HepG2 (cell line): ENCODE results near the gene RAB6A. TPM values are rescaled to one million over a fixed set of nuclear protein-coding genes. Genes with fewer than 3 reads are reported as not detected.

Source experiments
- ATAC-seq: fragments of 200-7000 bp; cut with Tn5 transposase; 3 replicates; pipeline ENCODE4 v1.9.1; 2020; ENCODE audit warnings: mild to moderate bottlenecking, moderate library complexity
- BruUV-seq: library from RNA; stranded (reverse); fragments of 400-500 nt; replicated peaks from 2 replicates; lab custom pipeline; 2021; lab: Mats Ljungman, UMichigan
- CTCF ChIA-PET: fragments of 300-600 bp; formaldehyde crosslinking; extraction: SDS; loops from one replicate; lab custom pipeline; 2021; ENCODE audit warnings: low total read pairs, inconsistent platforms, low intra/inter-chr PET ratio; lab: Yijun Ruan, JAX
- POLR2A ChIA-PET: fragments of 350-600 bp; sonication (Branson Sonifier 250); formaldehyde crosslinking; loops from one replicate; lab custom pipeline; 2020; ENCODE audit warnings: antibody characterized with exemption, inconsistent platforms; lab: Yijun Ruan, JAX
- DNase-seq: peaks from one replicate; pipeline ENCODE4 v3.0.0-alpha.2; 2015; ENCODE audit warnings: low spot score
- FAIRE-seq: peaks from 3 replicates; lab custom pipeline; 2011; peaks lifted over from hg19 to GRCh38; lab: Jason Lieb, UNC
- H2AFZ ChIP-seq: one replicate; pipeline ENCODE4 v1.6.1; 2011; ENCODE audit warnings: low read length, inconsistent platforms
- H3K27ac ChIP-seq: fragments of 300-600 bp; 3 replicates; pipeline ENCODE4 v1.8.0; 2011; ENCODE audit warnings: mixed run types, mild to moderate bottlenecking, mixed read lengths, low read length, inconsistent platforms; ENCODE audit not compliant: insufficient read depth; ENCODE audit errors: extremely low read length
- H3K27me3 ChIP-seq, 2 experiments: fragments of 200-600 bp in 1 of 2; 2 replicates in 1 of 2; 3 replicates in 1 of 2; pipeline versions ENCODE4 v1.6.0 to v1.8.0; 2011; ENCODE audit warnings: low read length in 2 of 2, mild to moderate bottlenecking in 2 of 2, moderate library complexity in 2 of 2, inconsistent platforms in 1 of 2; ENCODE audit not compliant: insufficient read depth in 2 of 2, control insufficient read depth in 1 of 2
- H3K36me3 ChIP-seq, 2 experiments: fragments of 200-600 bp in 1 of 2; replicated peaks in 1 of 2; 2 replicates in 1 of 2; 3 replicates in 1 of 2; pipeline versions ENCODE4 v1.5.1 to v1.8.0; 2011; ENCODE audit warnings: low read length in 2 of 2, inconsistent platforms in 1 of 2; ENCODE audit not compliant: insufficient read depth in 2 of 2, control insufficient read depth in 1 of 2
- H3K4me1 ChIP-seq: 2 replicates; pipeline ENCODE4 v1.5.1; 2012; ENCODE audit warnings: low read length, inconsistent platforms; ENCODE audit not compliant: insufficient read depth
- H3K4me2 ChIP-seq: 2 replicates; pipeline ENCODE4 v1.6.0; 2011; ENCODE audit warnings: low read depth, low read length, inconsistent platforms
- H3K4me3 ChIP-seq, 3 experiments: fragments of 200-600 bp in 1 of 3; sonication (generic), shearing (Covaris generic) in 1 of 3; replicated peaks in 1 of 3; 2 replicates each; pipeline ENCODE4 v1.5.1; 2011 to 2016; ENCODE audit warnings: low read length in 3 of 3, inconsistent platforms in 2 of 3, low read depth in 2 of 3, mild to moderate bottlenecking in 2 of 3, control low read depth in 1 of 3, mixed read lengths in 1 of 3; ENCODE audit not compliant: insufficient read depth in 1 of 3
- H3K79me2 ChIP-seq: one replicate; pipeline ENCODE4 v1.6.1; 2011; ENCODE audit warnings: low read length, inconsistent platforms; ENCODE audit not compliant: insufficient read depth
- H3K9ac ChIP-seq: 2 replicates; pipeline ENCODE4 v1.6.0; 2011; ENCODE audit warnings: mild to moderate bottlenecking, low read depth, low read length, inconsistent platforms; ENCODE audit not compliant: insufficient read depth
- H3K9me3 ChIP-seq: 2 replicates; pipeline ENCODE4 v1.5.1; 2012; ENCODE audit warnings: mild to moderate bottlenecking, low read length
- H4K20me1 ChIP-seq: 2 replicates; pipeline ENCODE4 v1.6.0; 2011; ENCODE audit warnings: inconsistent platforms, mild to moderate bottlenecking, low read length, moderate library complexity; ENCODE audit not compliant: insufficient read depth
- CBFB ChIP-seq: sonication (generic); formaldehyde crosslinking; IDR thresholded peaks from 2 replicates; pipeline ENCODE4 v1.4.0; 2020; ENCODE audit warnings: missing genetic modification reagents
- HOXA9 ChIP-seq: sonication (generic); formaldehyde crosslinking; IDR thresholded peaks from 2 replicates; pipeline ENCODE4 v1.8.1; 2022; ENCODE audit warnings: missing genetic modification reagents, mild to moderate bottlenecking, moderate library complexity, borderline replicate concordance
- MAX ChIP-seq: IDR thresholded peaks from 2 replicates; pipeline ENCODE4 v1.6.1; 2012; ENCODE audit warnings: inconsistent platforms
- NFE2 ChIP-seq: sonication (generic); formaldehyde crosslinking; IDR thresholded peaks from 2 replicates; pipeline ENCODE4 v1.4.0; 2020; ENCODE audit warnings: missing genetic modification reagents
- POLR2AphosphoS2 ChIP-seq: IDR thresholded peaks from 2 replicates; pipeline ENCODE4 v1.6.1; 2011; ENCODE audit warnings: low read depth, low read length, improper control_type of control experiment
- SMAD3 ChIP-seq: sonication (generic); formaldehyde crosslinking; IDR thresholded peaks from 2 replicates; pipeline ENCODE4 v1.4.0; 2020; ENCODE audit warnings: missing genetic modification reagents
- SRSF9 ChIP-seq: fragments of 200-400 bp; formaldehyde crosslinking; IDR thresholded peaks from 2 replicates; pipeline ENCODE4 v1.6.1; 2018; ENCODE audit warnings: borderline replicate concordance, mild to moderate bottlenecking, low read depth, low read length; ENCODE audit not compliant: insufficient read depth, poor library complexity, severe bottlenecking
- TSC22D2 ChIP-seq: sonication (generic); formaldehyde crosslinking; IDR thresholded peaks from 2 replicates; pipeline ENCODE4 v1.5.1; 2020; ENCODE audit warnings: missing genetic modification reagents, mild to moderate bottlenecking, borderline replicate concordance
- ZBTB20 ChIP-seq: sonication (generic); formaldehyde crosslinking; IDR thresholded peaks from 2 replicates; pipeline ENCODE4 v1.8.1; 2023; ENCODE audit warnings: missing genetic modification reagents, low read depth, mild to moderate bottlenecking, borderline replicate concordance
- ZBTB3 ChIP-seq: sonication (generic); formaldehyde crosslinking; IDR thresholded peaks from 2 replicates; pipeline ENCODE4 v1.4.0; 2020; ENCODE audit warnings: low read depth, mild to moderate bottlenecking, moderate library complexity, missing genetic modification reagents, borderline replicate concordance
- ZNF503 ChIP-seq: sonication (generic); formaldehyde crosslinking; IDR thresholded peaks from 2 replicates; pipeline ENCODE4 v1.4.0; 2020; ENCODE audit warnings: missing genetic modification reagents
- WGBS: methylation state at CpG from one replicate; pipeline ENCODE4 v1.1.6; 2017; ENCODE audit warnings: low lambda C conversion rate; 5-methylcytosine and 5-hydroxymethylcytosine counted together
- in situ Hi-C: cut with HindIII; loops from 2 replicates; pipeline ENCODE4 v1.10.0; 2017; ENCODE audit warnings: low pct_unique_long_range_greater_than_20kb; ENCODE audit not compliant: extremely low pct_ligation_motif_present
- intact Hi-C: fragments of 100-400 bp; cut with micrococcal nuclease; formaldehyde crosslinking; loops from one replicate; pipeline ENCODE4 v1.10.0; 2022; ENCODE audit not compliant: unreplicated experiment
- polyA plus RNA-seq, 8 experiments: library from polyadenylated mRNA; depleted of rRNA in 3 of 8; stranded (reverse) in 7 of 8; unstranded in 1 of 8; fragments of >200 nt; fragmentation: Illumina TruSeq in 4 of 8; extraction: Trizol in 4 of 8; gene quantifications; 2 replicates each; pipeline versions ENCODE4 v1.2.1 to v1.2.3, GENCODE V29; 2011 to 2016; ENCODE audit warnings: low read depth in 4 of 8, missing spikeins in 1 of 8, mixed read lengths in 1 of 8; ENCODE audit not compliant: insufficient read depth in 1 of 8
- total RNA-seq, 5 experiments: library from RNA; depleted of rRNA; stranded (reverse); fragments of >200 nt; fragmentation: Illumina TruSeq; extraction: Trizol; gene quantifications; 2 replicates each; pipeline ENCODE4 v1.2.3, GENCODE V29; 2016; ENCODE audit warnings: low read depth in 1 of 5
- TF ChIP-seq, protein P1 (sequence below): sonication (generic); formaldehyde crosslinking; IDR thresholded peaks from 2 replicates; pipeline ENCODE4 v1.4.0; 2020; ENCODE audit warnings: missing genetic modification reagents
- TF ChIP-seq, protein P2 (sequence below): sonication (generic); formaldehyde crosslinking; IDR thresholded peaks from 2 replicates; pipeline ENCODE4 v1.5.1; 2020; ENCODE audit warnings: mild to moderate bottlenecking, missing genetic modification reagents, moderate library complexity
- TF ChIP-seq, protein P3 (sequence below): IDR thresholded peaks from 2 replicates; pipeline ENCODE4 v1.6.1; 2016; ENCODE audit warnings: missing compliant biosample characterization, missing genetic modification reagents, borderline replicate concordance
- TF ChIP-seq, protein P4 (sequence below): sonication (generic); formaldehyde crosslinking; IDR thresholded peaks from 2 replicates; pipeline ENCODE4 v1.5.0; 2020; ENCODE audit warnings: mild to moderate bottlenecking, missing genetic modification reagents

The RAB6A gene
- total and polyA plus RNA-seq, 2 of the 13 experiments (the other 11 are each of a cell fraction or from before 2014, with no cell fraction given) = 74.3 to 121 TPM

DNA sequence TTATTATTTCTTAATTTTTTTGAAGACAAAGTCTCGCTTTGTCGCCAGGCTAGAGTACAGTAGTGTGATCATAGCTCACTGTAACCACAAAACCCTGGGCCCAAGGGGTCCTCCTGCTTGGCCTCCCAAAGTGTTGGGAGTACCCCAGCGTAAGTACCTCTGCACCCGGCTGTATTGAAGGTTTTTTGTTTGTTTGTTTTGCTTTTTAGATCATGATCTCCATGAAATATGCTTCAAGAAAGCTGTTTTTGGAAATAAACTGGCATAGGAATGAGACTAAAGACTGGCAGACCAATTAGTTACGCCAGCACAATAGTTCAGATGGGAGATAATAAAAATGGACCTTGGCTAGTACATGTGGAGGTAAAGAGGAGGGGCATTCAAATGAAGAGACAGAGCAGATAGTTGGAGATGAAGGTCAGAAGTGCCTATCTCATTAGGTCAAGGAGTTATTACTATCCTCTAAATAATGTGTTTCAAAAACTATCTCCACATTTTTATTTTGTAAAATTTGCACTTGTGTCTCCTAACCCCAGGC lies 22.7 kb upstream of the RAB6A start:
- intact Hi-C loops (no loop called here), in situ Hi-C loops (no loop called here)
- H3K36me3 ChIP-seq = no peaks in the 10 kb centered on the region
- no peaks in the 10 kb centered on the region for H3K9me3 ChIP-seq
- ChIA-PET CTCF (no interaction called here), POLR2A (interaction anchor here (0.6 to 2.2 kb wide), 9 partner anchors 16 to 476 kb away, joined by 3 to 36 read pairs (median 4); partner anchors contain the start of genes FAM168A and RAB6A)
- no peaks in the 10 kb centered on the region for H4K20me1 ChIP-seq
- DNase-seq (peak; percentile 50), FAIRE-seq (no peak), ATAC-seq (no peak)
- H3K9ac ChIP-seq = peak overlapping the region; percentile 74
- peak overlapping the region; percentile 22 for H2AFZ ChIP-seq
- no peaks in the 10 kb centered on the region for H3K27me3 ChIP-seq
- peak overlapping the region in 2 of 3 experiments; percentile 17 to 56; a peak in 4 of 6 replicates for H3K4me3 ChIP-seq
- peak overlapping the region; percentile 82 for H3K27ac ChIP-seq
- peaks cover 6% of the 10 kb centered on the region for H3K79me2 ChIP-seq
- H3K4me2 ChIP-seq = peak overlapping the region; percentile 83
- WGBS = 66% methylated on average over 5 of the region's 5 CpGs
- BruUV-seq = no TSS peak
- H3K4me1 ChIP-seq = peaks cover 60% of the 10 kb centered on the region
- TF ChIP-seq, protein P1, sequence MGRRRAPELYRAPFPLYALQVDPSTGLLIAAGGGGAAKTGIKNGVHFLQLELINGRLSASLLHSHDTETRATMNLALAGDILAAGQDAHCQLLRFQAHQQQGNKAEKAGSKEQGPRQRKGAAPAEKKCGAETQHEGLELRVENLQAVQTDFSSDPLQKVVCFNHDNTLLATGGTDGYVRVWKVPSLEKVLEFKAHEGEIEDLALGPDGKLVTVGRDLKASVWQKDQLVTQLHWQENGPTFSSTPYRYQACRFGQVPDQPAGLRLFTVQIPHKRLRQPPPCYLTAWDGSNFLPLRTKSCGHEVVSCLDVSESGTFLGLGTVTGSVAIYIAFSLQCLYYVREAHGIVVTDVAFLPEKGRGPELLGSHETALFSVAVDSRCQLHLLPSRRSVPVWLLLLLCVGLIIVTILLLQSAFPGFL (CRISPR knock-in tag) = no peak
- TF ChIP-seq SRSF9 (no peak), MAX (no peak), ZBTB20 (peak; percentile 24; the same call in 1 of the 2 replicates), SMAD3 (CRISPR knock-in tag) (peak; percentile 6; the same call in 1 of the 2 replicates), TSC22D2 (CRISPR knock-in tag) (no peak), HOXA9 (CRISPR knock-in tag) (no peak), ZNF503 (CRISPR knock-in tag) (no peak), POLR2AphosphoS2 (no peak), NFE2 (no peak), CBFB (CRISPR knock-in tag) (no peak), ZBTB3 (CRISPR knock-in tag) (no peak)
- TF ChIP-seq, protein P2, sequence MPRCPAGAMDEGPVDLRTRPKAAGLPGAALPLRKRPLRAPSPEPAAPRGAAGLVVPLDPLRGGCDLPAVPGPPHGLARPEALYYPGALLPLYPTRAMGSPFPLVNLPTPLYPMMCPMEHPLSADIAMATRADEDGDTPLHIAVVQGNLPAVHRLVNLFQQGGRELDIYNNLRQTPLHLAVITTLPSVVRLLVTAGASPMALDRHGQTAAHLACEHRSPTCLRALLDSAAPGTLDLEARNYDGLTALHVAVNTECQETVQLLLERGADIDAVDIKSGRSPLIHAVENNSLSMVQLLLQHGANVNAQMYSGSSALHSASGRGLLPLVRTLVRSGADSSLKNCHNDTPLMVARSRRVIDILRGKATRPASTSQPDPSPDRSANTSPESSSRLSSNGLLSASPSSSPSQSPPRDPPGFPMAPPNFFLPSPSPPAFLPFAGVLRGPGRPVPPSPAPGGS (CRISPR knock-in tag) = no peak
- TF ChIP-seq, protein P3, sequence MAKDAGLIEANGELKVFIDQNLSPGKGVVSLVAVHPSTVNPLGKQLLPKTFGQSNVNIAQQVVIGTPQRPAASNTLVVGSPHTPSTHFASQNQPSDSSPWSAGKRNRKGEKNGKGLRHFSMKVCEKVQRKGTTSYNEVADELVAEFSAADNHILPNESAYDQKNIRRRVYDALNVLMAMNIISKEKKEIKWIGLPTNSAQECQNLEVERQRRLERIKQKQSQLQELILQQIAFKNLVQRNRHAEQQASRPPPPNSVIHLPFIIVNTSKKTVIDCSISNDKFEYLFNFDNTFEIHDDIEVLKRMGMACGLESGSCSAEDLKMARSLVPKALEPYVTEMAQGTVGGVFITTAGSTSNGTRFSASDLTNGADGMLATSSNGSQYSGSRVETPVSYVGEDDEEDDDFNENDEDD (CRISPR knock-in tag) = no peak
- TF ChIP-seq, protein P4, sequence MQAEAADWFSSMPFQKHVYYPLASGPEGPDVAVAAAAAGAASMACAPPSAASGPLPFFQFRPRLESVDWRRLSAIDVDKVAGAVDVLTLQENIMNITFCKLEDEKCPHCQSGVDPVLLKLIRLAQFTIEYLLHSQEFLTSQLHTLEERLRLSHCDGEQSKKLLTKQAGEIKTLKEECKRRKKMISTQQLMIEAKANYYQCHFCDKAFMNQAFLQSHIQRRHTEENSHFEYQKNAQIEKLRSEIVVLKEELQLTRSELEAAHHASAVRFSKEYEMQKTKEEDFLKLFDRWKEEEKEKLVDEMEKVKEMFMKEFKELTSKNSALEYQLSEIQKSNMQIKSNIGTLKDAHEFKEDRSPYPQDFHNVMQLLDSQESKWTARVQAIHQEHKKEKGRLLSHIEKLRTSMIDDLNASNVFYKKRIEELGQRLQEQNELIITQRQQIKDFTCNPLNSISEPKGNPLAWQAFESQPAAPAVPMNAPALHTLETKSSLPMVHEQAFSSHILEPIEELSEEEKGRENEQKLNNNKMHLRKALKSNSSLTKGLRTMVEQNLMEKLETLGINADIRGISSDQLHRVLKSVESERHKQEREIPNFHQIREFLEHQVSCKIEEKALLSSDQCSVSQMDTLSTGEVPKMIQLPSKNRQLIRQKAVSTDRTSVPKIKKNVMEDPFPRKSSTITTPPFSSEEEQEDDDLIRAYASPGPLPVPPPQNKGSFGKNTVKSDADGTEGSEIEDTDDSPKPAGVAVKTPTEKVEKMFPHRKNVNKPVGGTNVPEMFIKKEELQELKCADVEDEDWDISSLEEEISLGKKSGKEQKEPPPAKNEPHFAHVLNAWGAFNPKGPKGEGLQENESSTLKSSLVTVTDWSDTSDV (CRISPR knock-in tag) = no peak
